ENCODE results near the gene LPO.

The LPO gene

GRCh38 chr17:58238147-58238634 is at the start of gene LPO:
Gene LPO (plus strand): TSS chr17:58238584. CDS start chr17:58242980, 4,396 bp downstream.
- DNase-seq (ENCODE audit: low spot score): no peak
- FAIRE-seq: no peak

GRCh38 chr17:58189436-58190146 is 48.8 kb upstream of the LPO start:
- FAIRE-seq: peak; percentile 92
- peak; percentile 97 for DNase-seq (ENCODE audit: low spot score)

DNA sequence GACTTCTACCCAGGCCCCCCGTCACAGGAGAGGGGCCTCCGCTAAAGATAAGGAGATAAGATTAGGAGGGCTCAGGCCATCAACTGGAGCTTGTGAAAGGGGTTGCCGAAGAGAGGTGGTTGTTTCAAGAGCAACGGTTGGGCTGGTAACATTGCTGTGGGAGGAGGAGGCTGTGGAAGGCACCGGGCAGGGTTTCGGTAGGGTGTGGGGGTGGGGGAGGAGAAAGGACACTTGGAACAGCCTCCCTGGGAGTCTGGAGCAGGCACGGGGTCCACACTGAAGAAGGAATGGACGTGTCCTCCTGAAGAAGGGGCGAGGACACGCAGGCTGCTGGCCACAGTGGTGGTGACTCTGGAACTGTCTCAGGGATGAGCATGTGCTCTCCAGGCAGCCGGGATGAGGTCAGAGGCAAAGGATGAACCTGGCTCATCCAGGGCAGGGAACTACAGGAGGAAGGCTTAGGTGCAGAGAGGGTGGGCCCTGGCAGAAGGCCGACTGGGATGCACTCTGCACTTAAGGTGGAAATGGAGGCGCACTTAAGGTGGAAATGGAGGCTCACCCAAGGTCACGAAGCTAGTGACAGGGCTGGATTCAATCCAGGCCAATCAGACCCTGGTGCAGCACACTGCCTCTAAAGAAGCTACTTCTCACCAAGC is 47.0 kb upstream of the LPO start:
- peak; percentile 46 for FAIRE-seq

GRCh38 chr17:58192612-58193011 is 45.8 kb upstream of the LPO start, which contains the start of gene EPX:
Gene EPX (plus strand): TSS chr17:58192726. CDS start chr17:58192847, 121 bp downstream.
- DNase-seq (ENCODE audit: low spot score) (no peak), FAIRE-seq (no peak)

More for the DNA sequence above, 47.0 kb upstream of the LPO start:
- peak; percentile 56 for DNase-seq (ENCODE audit: low spot score)

DNA sequence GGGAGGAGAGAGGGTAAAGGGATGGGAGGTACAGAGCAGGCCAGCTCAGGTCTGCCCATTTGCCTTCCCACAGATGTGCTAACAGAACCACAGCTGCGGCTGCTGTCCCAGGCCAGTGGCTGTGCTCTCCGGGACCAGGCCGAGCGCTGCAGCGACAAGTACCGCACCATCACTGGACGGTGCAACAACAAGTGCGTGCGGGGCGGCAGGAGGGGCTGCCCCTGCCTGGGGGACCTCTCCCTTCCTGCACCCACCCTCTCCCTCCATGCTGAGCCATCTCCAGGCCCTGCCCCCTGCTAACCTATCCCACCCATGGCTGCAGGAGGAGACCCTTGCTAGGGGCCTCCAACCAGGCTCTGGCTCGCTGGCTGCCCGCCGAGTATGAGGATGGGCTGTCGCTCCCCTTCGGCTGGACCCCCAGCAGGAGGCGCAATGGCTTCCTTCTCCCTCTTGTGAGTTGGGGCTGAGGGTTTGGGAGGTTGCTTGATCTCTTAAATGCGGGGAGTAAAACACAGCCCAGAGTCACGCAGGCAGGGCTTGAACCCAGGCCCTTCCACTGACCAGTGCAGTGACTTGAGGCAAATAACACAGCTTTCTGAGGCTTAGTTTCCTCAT is 44.6 kb upstream of the LPO start:
- no peak for DNase-seq (ENCODE audit: low spot score)

DNA sequence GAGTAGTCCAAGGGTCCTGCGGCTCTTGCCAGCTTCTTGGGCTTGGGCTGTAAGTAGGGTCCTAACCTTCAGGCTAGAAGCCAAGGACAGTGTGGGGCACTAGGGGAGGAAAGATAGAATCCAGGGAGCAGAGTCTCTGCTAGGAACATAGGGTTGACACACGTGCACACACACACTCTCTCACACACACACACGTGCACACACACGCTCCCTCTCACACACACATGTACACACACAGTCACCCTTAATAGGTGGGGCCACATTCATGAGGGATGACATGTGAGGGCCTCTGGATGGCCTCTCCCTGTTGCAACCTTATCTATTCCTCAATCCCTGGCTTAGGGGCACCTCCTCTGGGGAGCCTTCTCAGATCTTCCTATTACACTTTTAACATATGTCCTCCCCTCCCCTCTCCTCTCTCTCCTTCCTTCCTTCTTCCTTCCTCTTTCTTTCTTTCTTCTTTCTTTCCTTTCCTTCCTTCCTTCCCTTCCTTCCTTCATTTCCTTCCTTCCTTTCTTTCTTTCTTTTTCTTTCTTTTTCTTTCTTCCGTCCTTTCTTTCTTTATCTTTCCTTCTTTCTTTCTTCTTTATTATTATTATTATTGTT is 42.8 kb upstream of the LPO start:
- no peak for DNase-seq (ENCODE audit: low spot score)
- FAIRE-seq: peak; percentile 79

More for the DNA sequence above, 44.6 kb upstream of the LPO start:
- FAIRE-seq: peak; percentile 23

DNA sequence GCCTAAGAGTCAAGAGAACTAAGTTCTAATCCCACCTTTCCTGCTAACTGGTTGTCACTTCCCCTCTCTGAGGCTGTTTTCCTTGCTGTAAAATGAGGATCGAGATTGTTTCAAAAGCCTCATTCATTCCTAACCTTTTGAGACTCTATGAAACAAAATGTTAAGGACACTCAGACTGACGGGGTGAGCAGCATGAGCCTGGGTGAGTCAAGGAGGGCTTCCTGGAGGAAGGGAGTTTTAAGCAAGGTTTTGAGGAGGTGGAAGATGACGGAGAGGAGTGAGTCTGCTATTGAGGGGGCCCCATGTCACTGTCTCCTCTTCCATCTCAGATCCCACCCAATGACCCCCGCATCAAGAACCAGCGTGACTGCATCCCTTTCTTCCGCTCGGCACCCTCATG is 41.8 kb upstream of the LPO start:
- FAIRE-seq (no peak), DNase-seq (ENCODE audit: low spot score) (no peak)

DNA sequence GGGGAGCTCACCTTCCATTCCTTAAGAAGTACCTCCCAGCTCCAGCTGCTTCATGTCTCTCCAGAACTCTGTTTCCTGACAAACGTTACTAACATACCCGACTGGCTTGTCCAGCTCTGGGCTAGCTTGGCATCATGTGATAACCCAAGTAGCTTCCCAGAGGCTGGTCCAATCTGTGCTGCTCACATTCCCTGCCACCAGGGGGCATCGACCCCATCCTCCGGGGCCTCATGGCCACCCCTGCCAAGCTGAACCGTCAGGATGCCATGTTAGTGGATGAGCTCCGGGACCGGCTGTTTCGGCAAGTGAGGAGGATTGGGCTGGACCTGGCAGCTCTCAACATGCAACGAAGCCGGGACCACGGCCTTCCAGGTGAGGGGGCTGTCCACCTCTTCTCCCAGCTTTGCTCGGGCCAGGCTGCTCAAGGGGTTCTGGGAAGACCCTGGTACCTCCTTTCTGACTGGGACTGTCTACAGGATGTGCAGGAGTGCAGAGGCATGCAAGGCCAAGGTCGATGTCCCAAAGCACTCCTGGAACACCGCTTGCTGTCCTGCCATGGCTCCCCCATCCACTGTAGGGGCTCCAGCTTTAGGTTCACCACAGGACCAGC is 38.3 kb upstream of the LPO start:
- DNase-seq (ENCODE audit: low spot score): peak; percentile 78

GRCh38 chr17:58202859-58203258 is 35.5 kb upstream of the LPO start:
- no peak for DNase-seq (ENCODE audit: low spot score)

More for the DNA sequence above, 38.3 kb upstream of the LPO start:
- peak; percentile 76 for FAIRE-seq

GRCh38 chr17:58204796-58205195 is 33.6 kb upstream of the LPO start:
- FAIRE-seq: no peak
- no peak for DNase-seq (ENCODE audit: low spot score)

More at GRCh38 chr17:58202859-58203258, 35.5 kb upstream of the LPO start:
- peak; percentile 30 for FAIRE-seq

DNA sequence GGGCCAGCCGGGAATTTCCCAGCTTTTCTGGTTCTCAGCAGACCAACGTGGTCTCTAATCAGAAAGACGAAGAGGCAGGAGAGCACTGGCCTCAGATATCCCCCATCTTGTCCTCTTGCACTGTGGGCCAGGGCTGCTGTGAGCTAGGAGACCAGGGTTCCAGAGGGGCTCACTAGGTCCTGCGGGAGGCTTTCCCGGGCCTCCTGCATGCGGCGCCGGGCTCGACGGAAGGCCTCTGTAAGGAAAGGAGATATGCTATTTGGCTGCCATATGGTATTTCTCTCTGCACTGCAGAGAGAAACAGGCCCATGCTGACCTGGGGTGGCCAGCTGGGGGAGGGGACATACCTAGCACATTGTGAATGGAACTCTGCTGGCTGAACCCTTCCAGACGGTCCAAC is 32.4 kb upstream of the LPO start:
- DNase-seq (ENCODE audit: low spot score): no peak
- FAIRE-seq: no peak

DNA sequence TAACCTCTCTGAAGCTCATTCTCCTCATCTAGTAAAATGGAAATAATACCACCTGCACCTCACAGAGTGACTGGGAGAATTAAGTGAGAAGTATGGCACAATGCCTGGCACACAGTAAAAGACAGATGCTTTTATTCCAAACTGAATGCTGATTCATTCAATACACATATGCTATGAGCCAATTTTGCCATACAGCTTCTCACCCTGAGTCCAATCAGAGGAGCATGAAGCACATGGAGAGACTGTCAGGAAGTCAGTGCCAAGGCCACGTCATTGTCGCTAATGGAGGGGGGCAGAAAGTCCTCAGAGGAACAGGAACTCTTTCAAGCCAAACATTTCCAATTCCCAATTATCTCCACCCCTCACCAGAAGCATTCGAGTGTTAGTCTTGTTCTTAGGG is 30.9 kb upstream of the LPO start:
- DNase-seq (ENCODE audit: low spot score) (no peak), FAIRE-seq (peak; percentile 63)

- no peak for DNase-seq (ENCODE audit: low spot score)
- no peak for FAIRE-seq
These were observed 30.0 kb upstream of the LPO start for GRCh38 chr17:58208344-58208743.

GRCh38 chr17:58210922-58211321 is 27.5 kb upstream of the LPO start:
- DNase-seq (ENCODE audit: low spot score) (no peak), FAIRE-seq (no peak)

DNA sequence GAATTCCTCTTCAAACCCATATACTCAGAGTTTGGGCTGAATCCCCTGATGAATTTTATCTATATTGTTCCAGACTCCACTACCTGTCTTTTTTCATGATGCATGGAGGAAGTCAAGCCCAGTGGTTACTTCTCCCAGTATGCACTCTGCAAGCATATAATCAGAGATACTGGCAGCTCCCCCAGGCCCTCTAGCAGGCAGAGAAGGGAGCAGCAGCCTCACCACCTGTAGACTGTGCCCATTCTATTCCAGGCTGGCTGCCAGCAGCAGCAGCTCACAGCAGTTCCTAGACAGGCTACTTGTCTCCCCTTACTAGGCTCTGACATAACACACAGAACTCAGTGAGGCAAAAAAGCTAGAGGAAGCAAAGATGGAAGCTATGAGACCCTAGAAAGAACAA is 22.7 kb upstream of the LPO start:
- DNase-seq (ENCODE audit: low spot score) (no peak), FAIRE-seq (no peak)

- FAIRE-seq: no peak
- DNase-seq (ENCODE audit: low spot score): no peak
These were observed 20.6 kb upstream of the LPO start for GRCh38 chr17:58217766-58218165.

- peak; percentile 99 for FAIRE-seq
These were observed 19.2 kb upstream of the LPO start, which contains the start of gene MKS1 for GRCh38 chr17:58219007-58219788. Gene MKS1 (minus strand): TSS chr17:58219255. CDS start chr17:58219230, 25 bp downstream.

DNA sequence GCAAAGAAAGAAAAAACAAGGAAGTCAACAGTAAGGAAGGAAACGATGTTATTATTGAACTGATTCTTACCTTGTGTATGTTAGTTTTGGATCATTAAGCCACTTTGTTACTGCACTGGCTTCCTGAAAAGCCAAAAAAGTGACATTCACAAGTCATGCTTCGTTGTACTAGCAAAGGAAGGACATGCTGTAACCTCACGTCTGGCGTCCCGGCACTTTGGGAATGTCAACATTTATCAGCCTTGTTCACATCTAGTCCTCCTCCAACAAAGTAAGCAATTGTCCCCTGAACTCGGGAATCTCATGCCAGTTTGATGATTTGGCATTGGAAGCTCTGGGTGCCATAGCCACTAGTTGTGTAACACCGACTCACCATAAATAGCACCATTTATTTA is 18.6 kb upstream of the LPO start:
- peak; percentile 40 for FAIRE-seq
- DNase-seq (ENCODE audit: low spot score): no peak

More at GRCh38 chr17:58219007-58219788, 19.2 kb upstream of the LPO start, which contains the start of gene MKS1:
- peak; percentile 100 for DNase-seq (ENCODE audit: low spot score)

DNA sequence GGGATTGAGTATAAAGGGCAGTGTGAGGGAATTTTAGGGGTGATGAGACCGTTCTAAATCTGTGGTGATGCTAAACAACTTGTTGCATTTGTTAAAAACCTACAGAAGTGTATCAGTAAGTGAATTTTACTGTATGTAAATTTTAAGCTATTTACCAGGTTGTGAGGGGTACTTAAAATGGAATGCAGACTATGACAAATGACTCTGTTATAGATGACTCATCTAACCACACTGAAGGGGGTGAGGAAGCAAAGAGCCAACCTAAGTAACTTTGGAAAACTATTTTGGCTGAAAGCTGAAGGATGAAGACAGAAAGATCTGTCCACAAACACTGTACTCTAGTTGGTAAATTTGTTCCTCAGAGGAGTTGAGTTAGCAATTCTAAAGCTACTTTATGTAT is 14.1 kb upstream of the LPO start:
- FAIRE-seq: peak; percentile 79

GRCh38 chr17:58227733-58228132 is 10.7 kb upstream of the LPO start:
- DNase-seq (ENCODE audit: low spot score) (no peak), FAIRE-seq (no peak)

More for the DNA sequence above, 14.1 kb upstream of the LPO start:
- DNase-seq (ENCODE audit: low spot score): peak; percentile 82
